Breast epithelium (tissue), 3 donors: ENCODE data around the gene KRTAP4-4.
"Not testable (repeated sequence)": the region's sequence is repeated elsewhere in the genome, so short reads cannot be mapped to it uniquely, and the experiment has no call there.

Source experiments
- POLR2A ChIP-seq: fragments of 450-650 bp; IDR thresholded peaks from one replicate; pipeline ENCODE4 v1.6.1; 2016; ENCODE audit warnings: antibody characterized with exemption, mild to moderate bottlenecking, moderate library complexity
- POLR2AphosphoS5 ChIP-seq, 3 donors: sonication (generic); formaldehyde crosslinking; IDR thresholded peaks; one replicate each; pipeline ENCODE4 v1.6.1; 2017; ENCODE audit warnings: antibody characterized with exemption in 3 of 3
- TF ChIP-seq, protein P1 (sequence below), 3 donors: fragments of 450-650 bp; IDR thresholded peaks; one replicate each; pipeline ENCODE4 v1.5.1; 2016 to 2017; ENCODE audit warnings: antibody characterized with exemption in 3 of 3, mild to moderate bottlenecking in 3 of 3, moderate library complexity in 3 of 3

DNA sequence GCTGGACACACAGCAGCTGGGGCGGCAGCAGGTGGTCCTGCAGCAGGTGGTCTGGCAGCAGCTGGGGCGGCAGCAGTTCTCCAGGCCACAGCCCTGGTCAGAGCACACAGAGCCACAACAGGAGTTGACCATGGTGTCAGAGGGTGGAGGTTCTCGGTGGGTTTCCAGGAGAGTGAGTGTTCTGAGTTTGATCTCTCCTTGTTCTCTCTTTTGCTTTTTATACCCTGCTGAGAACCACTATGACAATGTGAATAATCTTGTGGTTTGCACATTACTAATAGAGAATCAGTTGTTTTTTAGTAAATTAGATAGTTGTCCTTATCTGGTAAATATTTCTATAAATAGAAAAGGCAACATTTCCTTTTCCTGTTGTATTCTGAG lies 36.6 kb downstream of the KRTAP4-4 start, which contains the start of gene KRTAP4-12:
- TF ChIP-seq, protein P1, sequence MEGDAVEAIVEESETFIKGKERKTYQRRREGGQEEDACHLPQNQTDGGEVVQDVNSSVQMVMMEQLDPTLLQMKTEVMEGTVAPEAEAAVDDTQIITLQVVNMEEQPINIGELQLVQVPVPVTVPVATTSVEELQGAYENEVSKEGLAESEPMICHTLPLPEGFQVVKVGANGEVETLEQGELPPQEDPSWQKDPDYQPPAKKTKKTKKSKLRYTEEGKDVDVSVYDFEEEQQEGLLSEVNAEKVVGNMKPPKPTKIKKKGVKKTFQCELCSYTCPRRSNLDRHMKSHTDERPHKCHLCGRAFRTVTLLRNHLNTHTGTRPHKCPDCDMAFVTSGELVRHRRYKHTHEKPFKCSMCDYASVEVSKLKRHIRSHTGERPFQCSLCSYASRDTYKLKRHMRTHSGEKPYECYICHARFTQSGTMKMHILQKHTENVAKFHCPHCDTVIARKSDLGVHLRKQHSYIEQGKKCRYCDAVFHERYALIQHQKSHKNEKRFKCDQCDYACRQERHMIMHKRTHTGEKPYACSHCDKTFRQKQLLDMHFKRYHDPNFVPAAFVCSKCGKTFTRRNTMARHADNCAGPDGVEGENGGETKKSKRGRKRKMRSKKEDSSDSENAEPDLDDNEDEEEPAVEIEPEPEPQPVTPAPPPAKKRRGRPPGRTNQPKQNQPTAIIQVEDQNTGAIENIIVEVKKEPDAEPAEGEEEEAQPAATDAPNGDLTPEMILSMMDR (IDR thresholded peaks at IDR 0.05): not testable (repeated sequence)
- TF ChIP-seq POLR2A; POLR2AphosphoS5 (IDR thresholded peaks at IDR 0.05): not testable (repeated sequence)
